Activated CD8-positive, alpha-beta T cell treated with anti-CD3 and anti-CD28 coated beads for 36 hours (primary cell): Measurements from ENCODE around the gene PET117. TPM values are rescaled to one million over a fixed set of nuclear protein-coding genes. Genes with fewer than 3 reads are reported as not detected.

ENCODE experiments used
- ATAC-seq: fragments of 200-7000 bp; cut with Tn5 transposase; one replicate; pipeline ENCODE4 v1.10.0; 2021; ENCODE audit warnings: mild to moderate bottlenecking, moderate library complexity
- CTCF ChIA-PET: fragments of 350-600 bp; sonication (Branson Sonifier 250); formaldehyde crosslinking; loops from one replicate; lab custom pipeline; 2021; ENCODE audit warnings: antibody characterized with exemption; lab: Charles Lee
- POLR2A ChIA-PET: fragments of 350-600 bp; sonication (Branson Sonifier 250); formaldehyde crosslinking; loops from one replicate; lab custom pipeline; 2021; ENCODE audit warnings: antibody characterized with exemption; lab: Charles Lee
- DNase-seq: peaks from one replicate; pipeline ENCODE4 v3.0.0-alpha.2; 2020
- H3K27ac Mint-ChIP-seq: one replicate; pipeline ENCODE4 v1.8.0; 2021; ENCODE audit warnings: mild to moderate bottlenecking, mixed read lengths
- H3K27me3 Mint-ChIP-seq: one replicate; pipeline ENCODE4 v1.8.0; 2021; ENCODE audit warnings: mixed read lengths
- H3K36me3 Mint-ChIP-seq: one replicate; pipeline ENCODE4 v1.8.0; 2021; ENCODE audit warnings: low read depth, mixed read lengths
- H3K4me1 Mint-ChIP-seq: one replicate; pipeline ENCODE4 v1.8.0; 2021; ENCODE audit warnings: low read depth, mixed read lengths
- H3K4me3 Mint-ChIP-seq: one replicate; pipeline ENCODE4 v1.8.0; 2021; ENCODE audit warnings: mild to moderate bottlenecking, moderate library complexity, mixed read lengths
- H3K9me3 Mint-ChIP-seq: one replicate; pipeline ENCODE4 v1.8.0; 2021; ENCODE audit warnings: mixed read lengths
- CTCF ChIP-seq: fragments of 200-600 bp; IDR thresholded peaks from one replicate; pipeline ENCODE4 v1.8.0; 2022; ENCODE audit warnings: antibody characterized with exemption, mild to moderate bottlenecking
- intact Hi-C: fragments of 100-400 bp; cut with micrococcal nuclease; formaldehyde crosslinking; loops from one replicate; pipeline ENCODE4 v1.10.0; 2022
- total RNA-seq, 2 experiments: library from RNA; stranded (reverse); gene quantifications; one replicate each; pipeline ENCODE4 v1.2.3, GENCODE V29; 2021

PET117 gene
- total RNA-seq, 2 experiments from 2014 or later, result 17.2 to 19.4 TPM

- H3K4me1 Mint-ChIP-seq, result peaks cover 24% of the 10 kb centered on the region
- intact Hi-C loops, result no loop called here
- DNase-seq, result no peak
- no peaks in the 10 kb centered on the region for H3K9me3 Mint-ChIP-seq
- no peak for TF ChIP-seq CTCF
- ChIA-PET CTCF (no interaction called here), POLR2A (interaction anchor here (2.8 kb wide), 1 partner anchor 7 kb away, joined by 10 read pairs; the partner anchor contains the start of genes KAT14 and PET117)
- H3K36me3 Mint-ChIP-seq, result peaks cover 19% of the 10 kb centered on the region
- no peak overlapping the region for H3K4me3 Mint-ChIP-seq
- H3K27ac Mint-ChIP-seq, result no peak overlapping the region
- no peaks in the 10 kb centered on the region for H3K27me3 Mint-ChIP-seq
- ATAC-seq, result no peak
Observed at GRCh38 chr20:18144541-18145099, 7.0 kb downstream of the PET117 start.

DNA sequence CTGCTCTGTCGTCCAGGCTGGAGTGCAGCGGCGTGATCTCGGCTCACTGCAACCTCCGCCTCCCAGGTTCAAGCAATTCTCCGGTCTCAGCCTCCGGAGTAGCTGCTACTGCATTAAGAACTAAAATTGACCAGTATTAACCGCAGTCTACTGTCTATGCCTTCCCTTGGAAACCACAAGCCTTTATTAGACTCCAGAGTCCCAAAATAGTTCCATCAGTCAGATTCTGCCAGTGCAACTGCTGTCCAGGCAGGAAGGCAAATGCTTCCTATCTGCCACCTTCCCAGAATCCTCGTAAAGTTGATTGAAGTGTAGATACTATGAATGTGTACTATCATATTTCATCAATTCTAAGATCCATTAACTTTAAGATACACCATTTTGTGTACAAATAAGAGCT lies 16.7 kb downstream of the PET117 start:
- ChIA-PET CTCF (no interaction called here), POLR2A (interaction anchor here (1.0 kb wide), 1 partner anchor 16 kb away, joined by 3 read pairs; the partner anchor contains the start of genes KAT14 and PET117)
- DNase-seq (no peak), ATAC-seq (no peak)
- intact Hi-C loops, result no loop called here
- Mint-ChIP-seq H3K9me3 (no peaks in the 10 kb centered on the region), H3K27me3 (no peaks in the 10 kb centered on the region), H3K36me3 (peaks cover 20% of the 10 kb centered on the region), H3K4me1 (no peaks in the 10 kb centered on the region), H3K4me3 (no peak overlapping the region), H3K27ac (no peak overlapping the region)
- TF ChIP-seq CTCF, result no peak

- CTCF ChIA-PET, result no interaction called here
- Mint-ChIP-seq H3K36me3 (peaks cover 20% of the 10 kb centered on the region), H3K4me1 (no peaks in the 10 kb centered on the region), H3K27me3 (no peaks in the 10 kb centered on the region), H3K9me3 (no peaks in the 10 kb centered on the region), H3K27ac (no peak overlapping the region), H3K4me3 (no peak overlapping the region)
- no peak for ATAC-seq
- intact Hi-C loops, result no loop called here
- no peak for DNase-seq
- POLR2A ChIA-PET, result no interaction called here
- TF ChIP-seq CTCF, result no peak
Observed at GRCh38 chr20:18156045-18156444, 18.4 kb downstream of the PET117 start.

GRCh38 chr20:18164356-18164755 lies 26.7 kb downstream of the PET117 start:
- no peak for TF ChIP-seq CTCF
- DNase-seq (no peak), ATAC-seq (peak; percentile 20)
- no peaks in the 10 kb centered on the region for H3K27me3 Mint-ChIP-seq
- no peak overlapping the region for H3K27ac Mint-ChIP-seq
- no peaks in the 10 kb centered on the region for H3K9me3 Mint-ChIP-seq
- POLR2A ChIA-PET, result no interaction called here
- H3K36me3 Mint-ChIP-seq, result peaks cover 42% of the 10 kb centered on the region
- CTCF ChIA-PET, result no interaction called here
- intact Hi-C loops, result no loop called here
- H3K4me3 Mint-ChIP-seq, result no peak overlapping the region
- peaks cover 34% of the 10 kb centered on the region for H3K4me1 Mint-ChIP-seq

- ChIA-PET CTCF (no interaction called here), POLR2A (no interaction called here)
- no peak for DNase-seq
- ATAC-seq, result peak; percentile 62
- TF ChIP-seq CTCF, result no peak
- no peaks in the 10 kb centered on the region for H3K27me3 Mint-ChIP-seq
- no peaks in the 10 kb centered on the region for H3K9me3 Mint-ChIP-seq
- H3K4me1 Mint-ChIP-seq, result peaks cover 34% of the 10 kb centered on the region
- H3K36me3 Mint-ChIP-seq, result peaks cover 48% of the 10 kb centered on the region
- intact Hi-C loops, result no loop called here
- peak overlapping the region; percentile 55 for H3K27ac Mint-ChIP-seq
- H3K4me3 Mint-ChIP-seq, result no peak overlapping the region
Observed at GRCh38 chr20:18165553-18165952, 27.9 kb downstream of the PET117 start.
